RWPE2 (cell line): ENCODE results near the gene GTF3C5.
"Not testable (repeated sequence)": the region's sequence is repeated elsewhere in the genome, so short reads cannot be mapped to it uniquely, and the experiment has no call there.

Experiments used
- ATAC-seq: fragments of 200-7000 bp; cut with Tn5 transposase; 3 replicates; pipeline ENCODE4 v1.9.1; 2021; ENCODE audit warnings: low read depth
- DNase-seq: peaks from one replicate; pipeline ENCODE4 v3.0.0-alpha.2; 2020; ENCODE audit warnings: low spot score
- H3K27ac ChIP-seq: fragments of 450-650 bp; 2 replicates; pipeline ENCODE4 v1.5.1; 2017; ENCODE audit warnings: mild to moderate bottlenecking; ENCODE audit not compliant: poor library complexity, severe bottlenecking
- H3K27me3 ChIP-seq: fragments of 250-450 bp; sonication (Bioruptor Pico); 2 replicates; pipeline ENCODE4 v1.5.1; 2021; ENCODE audit warnings: mild to moderate bottlenecking, moderate library complexity; ENCODE audit not compliant: insufficient read depth, poor library complexity, severe bottlenecking
- H3K36me3 ChIP-seq: fragments of 250-450 bp; sonication (Bioruptor Pico); 2 replicates; pipeline ENCODE4 v1.5.1; 2020; ENCODE audit warnings: low read depth, mild to moderate bottlenecking, moderate library complexity
- H3K4me1 ChIP-seq: fragments of 250-450 bp; sonication (Bioruptor Pico); 2 replicates; pipeline ENCODE4 v1.5.1; 2021; ENCODE audit warnings: mild to moderate bottlenecking, moderate library complexity; ENCODE audit not compliant: insufficient read depth, poor library complexity, severe bottlenecking
- H3K4me3 ChIP-seq: fragments of 250-450 bp; sonication (Bioruptor Pico); 2 replicates; pipeline ENCODE4 v1.5.1; 2021; ENCODE audit warnings: mild to moderate bottlenecking, moderate library complexity; ENCODE audit not compliant: severe bottlenecking
- H3K9me3 ChIP-seq: fragments of 250-450 bp; sonication (Bioruptor Pico); 2 replicates; pipeline ENCODE4 v1.5.1; 2021; ENCODE audit warnings: mild to moderate bottlenecking, moderate library complexity; ENCODE audit not compliant: severe bottlenecking
- TF ChIP-seq, protein P1 (sequence below): fragments of 450-650 bp; IDR thresholded peaks from one replicate; pipeline ENCODE4 v1.5.1; 2017; ENCODE audit warnings: mild to moderate bottlenecking, moderate library complexity; ENCODE audit not compliant: poor library complexity, severe bottlenecking

The GTF3C5 gene

DNA sequence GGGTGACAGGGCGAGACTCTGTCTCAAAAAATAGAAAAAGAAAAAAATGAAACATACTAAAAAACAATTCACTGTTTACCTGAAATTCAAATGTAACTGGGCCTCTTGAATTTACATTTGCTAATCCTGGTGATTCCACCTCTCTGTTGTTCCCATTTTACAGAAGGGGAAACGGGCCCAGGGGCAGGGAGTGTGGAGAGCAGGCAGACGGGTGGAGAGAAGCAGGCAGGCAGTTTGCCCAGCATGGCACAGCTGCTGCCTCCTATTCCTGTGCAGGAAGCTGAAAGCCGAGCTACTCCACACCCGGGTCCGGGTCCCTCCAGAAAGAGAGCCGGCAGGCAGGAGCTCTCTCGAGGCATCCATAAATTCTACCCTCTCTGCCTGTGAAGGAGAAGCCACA, 31.8 kb downstream of the GTF3C5 start:
- H3K36me3 ChIP-seq, H3K4me3 ChIP-seq, H3K27ac ChIP-seq, DNase-seq, ATAC-seq, H3K27me3 ChIP-seq, H3K9me3 ChIP-seq: not testable (repeated sequence)
- peaks cover 32% of the 10 kb centered on the region for H3K4me1 ChIP-seq

DNA sequence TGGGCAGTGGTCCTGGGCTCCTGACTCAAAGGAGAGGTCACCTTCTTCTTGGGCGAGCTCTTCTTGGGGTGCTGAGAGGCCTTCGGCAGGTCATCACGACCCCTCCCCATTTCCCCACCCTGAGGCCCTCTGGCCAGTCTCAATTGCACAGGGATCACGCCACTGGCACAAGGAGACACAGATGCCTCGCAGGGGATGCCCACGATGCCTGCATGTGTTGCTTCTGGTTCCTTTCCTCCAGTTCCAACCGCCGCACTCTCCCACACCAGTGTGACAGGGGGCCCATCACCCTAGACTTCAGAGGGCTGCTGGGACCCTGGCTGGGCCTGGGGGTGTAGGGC, 32.3 kb downstream of the GTF3C5 start:
- no peaks in the 10 kb centered on the region for H3K9me3 ChIP-seq
- ATAC-seq = no peak
- TF ChIP-seq, protein P1, sequence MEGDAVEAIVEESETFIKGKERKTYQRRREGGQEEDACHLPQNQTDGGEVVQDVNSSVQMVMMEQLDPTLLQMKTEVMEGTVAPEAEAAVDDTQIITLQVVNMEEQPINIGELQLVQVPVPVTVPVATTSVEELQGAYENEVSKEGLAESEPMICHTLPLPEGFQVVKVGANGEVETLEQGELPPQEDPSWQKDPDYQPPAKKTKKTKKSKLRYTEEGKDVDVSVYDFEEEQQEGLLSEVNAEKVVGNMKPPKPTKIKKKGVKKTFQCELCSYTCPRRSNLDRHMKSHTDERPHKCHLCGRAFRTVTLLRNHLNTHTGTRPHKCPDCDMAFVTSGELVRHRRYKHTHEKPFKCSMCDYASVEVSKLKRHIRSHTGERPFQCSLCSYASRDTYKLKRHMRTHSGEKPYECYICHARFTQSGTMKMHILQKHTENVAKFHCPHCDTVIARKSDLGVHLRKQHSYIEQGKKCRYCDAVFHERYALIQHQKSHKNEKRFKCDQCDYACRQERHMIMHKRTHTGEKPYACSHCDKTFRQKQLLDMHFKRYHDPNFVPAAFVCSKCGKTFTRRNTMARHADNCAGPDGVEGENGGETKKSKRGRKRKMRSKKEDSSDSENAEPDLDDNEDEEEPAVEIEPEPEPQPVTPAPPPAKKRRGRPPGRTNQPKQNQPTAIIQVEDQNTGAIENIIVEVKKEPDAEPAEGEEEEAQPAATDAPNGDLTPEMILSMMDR = no peak
- H3K27ac ChIP-seq = no peak overlapping the region
- DNase-seq = no peak
- peaks cover 37% of the 10 kb centered on the region for H3K4me1 ChIP-seq
- H3K36me3 ChIP-seq = no peaks in the 10 kb centered on the region
- H3K27me3 ChIP-seq = no peaks in the 10 kb centered on the region
- no peak overlapping the region for H3K4me3 ChIP-seq

DNA sequence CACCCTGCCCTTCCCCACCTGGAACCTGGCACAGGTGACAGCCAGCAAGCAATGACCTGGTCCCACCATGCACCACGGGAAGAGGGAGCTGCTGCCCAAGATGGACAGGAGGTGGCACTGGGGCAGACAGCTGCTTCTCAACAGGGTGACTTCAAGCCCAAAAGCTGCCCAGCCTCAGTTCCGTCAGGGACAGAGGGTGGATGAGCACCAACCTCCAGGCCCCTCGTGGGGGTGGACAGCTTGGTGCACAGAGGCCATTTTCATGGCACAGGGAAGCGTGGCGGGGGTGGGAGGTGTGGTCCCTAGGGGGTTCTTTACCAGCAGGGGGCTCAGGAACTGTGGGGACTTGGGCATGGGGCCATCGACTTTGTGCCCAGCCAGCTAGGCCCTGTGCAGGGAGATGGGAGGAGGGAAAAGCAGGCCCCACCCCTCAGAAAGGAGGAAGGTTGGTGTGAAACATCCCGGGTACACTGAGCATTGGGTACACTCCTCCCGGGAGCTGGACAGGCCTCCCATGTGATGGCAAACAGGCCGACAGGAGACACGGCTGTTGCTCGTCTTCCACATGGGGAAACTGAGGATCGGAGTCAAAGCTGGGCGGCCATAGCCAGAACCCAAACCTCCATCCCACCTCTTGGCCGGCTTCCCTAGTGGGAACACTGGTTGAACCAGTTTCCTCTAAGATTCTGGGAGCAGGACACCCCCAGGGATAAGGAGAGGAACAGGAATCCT, 32.9 kb downstream of the GTF3C5 start:
- TF ChIP-seq, protein P1 = no peak
- Histone ChIP-seq H3K36me3 (no peaks in the 10 kb centered on the region), H3K27ac (no peak overlapping the region), H3K4me1 (peaks cover 34% of the 10 kb centered on the region), H3K9me3 (no peaks in the 10 kb centered on the region), H3K4me3 (no peak overlapping the region), H3K27me3 (no peaks in the 10 kb centered on the region)
- DNase-seq (no peak), ATAC-seq (no peak)

DNA sequence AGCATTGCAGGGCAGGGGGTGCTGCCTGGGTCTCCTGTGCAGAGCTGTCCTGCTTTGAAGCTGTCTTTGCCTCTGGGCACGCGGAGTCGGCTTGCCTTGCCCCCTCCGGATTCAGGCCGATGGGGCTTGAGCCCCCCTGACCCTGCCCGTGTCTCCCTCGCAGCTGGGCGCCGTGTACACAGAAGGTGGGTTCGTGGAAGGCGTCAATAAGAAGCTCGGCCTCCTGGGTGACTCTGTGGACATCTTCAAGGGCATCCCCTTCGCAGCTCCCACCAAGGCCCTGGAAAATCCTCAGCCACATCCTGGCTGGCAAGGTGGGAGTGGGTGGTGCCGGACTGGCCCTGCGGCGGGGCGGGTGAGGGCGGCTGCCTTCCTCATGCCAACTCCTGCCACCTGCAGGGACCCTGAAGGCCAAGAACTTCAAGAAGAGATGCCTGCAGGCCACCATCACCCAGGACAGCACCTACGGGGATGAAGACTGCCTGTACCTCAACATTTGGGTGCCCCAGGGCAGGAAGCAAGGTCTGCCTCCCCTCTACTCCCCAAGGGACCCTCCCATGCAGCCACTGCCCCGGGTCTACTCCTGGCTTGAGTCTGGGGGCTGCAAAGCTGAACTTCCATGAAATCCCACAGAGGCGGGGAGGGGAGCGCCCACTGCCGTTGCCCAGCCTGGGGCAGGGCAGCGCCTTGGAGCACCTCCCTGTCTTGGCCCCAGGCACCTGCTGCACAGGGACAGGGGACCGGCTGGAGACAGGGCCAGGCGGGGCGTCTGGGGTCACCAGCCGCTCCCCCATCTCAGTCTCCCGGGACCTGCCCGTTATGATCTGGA, 33.7 kb downstream of the GTF3C5 start:
- Histone ChIP-seq H3K4me3 (no peak overlapping the region), H3K27ac (no peak overlapping the region), H3K27me3 (no peaks in the 10 kb centered on the region), H3K4me1 (peaks cover 26% of the 10 kb centered on the region), H3K9me3 (no peaks in the 10 kb centered on the region), H3K36me3 (no peaks in the 10 kb centered on the region)
- TF ChIP-seq, protein P1 = no peak
- ATAC-seq (no peak), DNase-seq (no peak)

DNA sequence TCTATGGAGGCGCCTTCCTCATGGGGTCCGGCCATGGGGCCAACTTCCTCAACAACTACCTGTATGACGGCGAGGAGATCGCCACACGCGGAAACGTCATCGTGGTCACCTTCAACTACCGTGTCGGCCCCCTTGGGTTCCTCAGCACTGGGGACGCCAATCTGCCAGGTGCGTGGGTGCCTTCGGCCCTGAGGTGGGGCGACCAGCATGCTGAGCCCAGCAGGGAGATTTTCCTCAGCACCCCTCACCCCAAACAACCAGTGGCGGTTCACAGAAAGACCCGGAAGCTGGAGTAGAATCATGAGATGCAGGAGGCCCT, 34.2 kb downstream of the GTF3C5 start:
- no peak for DNase-seq
- peaks cover 21% of the 10 kb centered on the region for H3K4me1 ChIP-seq
- ATAC-seq = no peak
- H3K27ac ChIP-seq = no peak overlapping the region
- TF ChIP-seq, protein P1 = no peak
- no peaks in the 10 kb centered on the region for H3K36me3 ChIP-seq
- no peaks in the 10 kb centered on the region for H3K9me3 ChIP-seq
- no peak overlapping the region for H3K4me3 ChIP-seq
- no peaks in the 10 kb centered on the region for H3K27me3 ChIP-seq
